GM19023 (cell line): Measurements from ENCODE around the gene ELAVL2.

ENCODE experiments used
- ATAC-seq: cut with Tn5 transposase; IDR thresholded peaks from one replicate; pipeline ENCODE4 v1.9.1; 2021; ENCODE audit warnings: mild to moderate bottlenecking, moderate library complexity; ENCODE audit not compliant: unreplicated experiment

ELAVL2 gene

DNA sequence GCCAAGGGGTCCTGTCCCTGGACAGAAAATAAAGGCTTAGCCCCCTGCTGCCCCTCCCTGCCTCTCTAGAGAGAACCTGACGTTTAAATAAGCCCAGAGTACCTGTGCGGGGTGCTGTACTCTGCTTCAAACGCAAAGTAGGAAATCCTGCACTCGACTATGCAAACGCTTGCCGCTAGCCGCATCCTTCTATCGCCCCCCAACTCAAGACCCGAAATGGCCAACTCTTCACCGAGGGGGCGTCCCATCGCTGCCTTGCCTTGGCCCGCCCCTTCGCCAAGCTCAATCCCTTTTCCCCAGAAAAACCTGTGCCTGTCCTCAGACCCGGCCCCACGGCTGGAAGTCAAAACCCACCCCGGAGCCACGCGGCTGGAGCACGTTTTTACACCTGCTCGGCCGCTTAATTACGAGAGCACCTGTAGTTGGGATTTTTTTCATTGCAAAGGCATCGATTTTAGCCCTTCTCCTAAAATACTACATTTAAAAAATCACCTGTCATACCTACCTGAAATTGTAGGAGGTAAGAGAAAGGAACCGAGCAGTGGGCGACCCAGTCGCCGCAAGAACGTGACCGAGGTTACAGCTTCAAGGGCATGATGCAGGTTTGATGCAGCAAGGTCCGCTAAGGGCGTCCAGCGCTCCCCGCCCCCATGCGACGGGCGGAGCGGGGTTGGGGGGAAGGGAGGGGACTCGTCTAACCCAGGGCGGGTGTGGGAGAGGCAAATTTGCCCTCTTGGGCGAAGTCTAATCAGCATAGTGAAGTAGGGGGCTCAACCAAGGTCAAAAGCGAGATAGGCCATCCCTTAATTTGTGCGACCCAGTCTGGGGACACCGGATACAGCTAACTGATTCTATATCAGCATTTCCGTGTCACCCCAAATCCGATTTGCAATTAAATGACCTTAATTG, 3.5 kb downstream of the ELAVL2 start:
- no peak for ATAC-seq

DNA sequence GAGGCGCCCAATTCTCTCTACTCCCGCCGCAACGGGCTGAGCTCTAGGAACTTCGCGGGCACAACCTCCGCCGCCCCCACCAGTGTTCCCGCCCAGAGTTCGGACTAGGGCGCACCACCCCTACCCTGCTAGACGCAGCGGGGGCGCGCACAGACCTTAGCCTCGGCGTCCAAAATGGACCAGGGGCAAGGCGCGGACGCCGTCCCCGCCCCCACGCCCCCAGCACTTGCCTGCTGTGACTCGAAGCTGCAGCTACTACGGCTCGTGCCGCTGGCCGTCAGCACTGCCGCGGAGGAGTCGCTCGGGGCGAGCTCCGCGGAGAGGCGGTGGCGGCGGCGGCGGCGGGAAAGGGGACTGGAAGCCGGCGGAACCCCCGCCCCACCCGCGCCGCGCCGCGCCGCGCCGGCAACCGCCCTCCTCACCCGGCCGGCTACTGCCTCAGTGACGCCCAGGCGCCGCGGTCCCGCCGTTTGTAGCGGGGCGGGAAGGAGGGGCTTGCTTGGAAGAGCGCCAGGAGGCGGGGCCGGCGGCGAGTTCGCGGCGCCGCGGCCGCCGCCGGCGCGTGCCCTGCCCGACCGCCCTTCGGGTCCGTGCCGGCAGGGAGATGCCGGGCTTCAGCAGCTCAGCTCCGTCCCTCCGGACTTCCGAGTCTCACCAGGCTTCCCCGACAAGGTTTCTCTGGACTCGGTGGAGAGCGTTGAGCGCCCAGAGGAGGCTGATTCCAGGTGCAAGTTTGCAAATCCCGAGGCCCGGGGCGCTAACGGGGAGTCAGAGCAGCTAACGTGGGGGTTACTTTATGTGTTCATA, 4.5 kb downstream of the ELAVL2 start:
- no peak for ATAC-seq

DNA sequence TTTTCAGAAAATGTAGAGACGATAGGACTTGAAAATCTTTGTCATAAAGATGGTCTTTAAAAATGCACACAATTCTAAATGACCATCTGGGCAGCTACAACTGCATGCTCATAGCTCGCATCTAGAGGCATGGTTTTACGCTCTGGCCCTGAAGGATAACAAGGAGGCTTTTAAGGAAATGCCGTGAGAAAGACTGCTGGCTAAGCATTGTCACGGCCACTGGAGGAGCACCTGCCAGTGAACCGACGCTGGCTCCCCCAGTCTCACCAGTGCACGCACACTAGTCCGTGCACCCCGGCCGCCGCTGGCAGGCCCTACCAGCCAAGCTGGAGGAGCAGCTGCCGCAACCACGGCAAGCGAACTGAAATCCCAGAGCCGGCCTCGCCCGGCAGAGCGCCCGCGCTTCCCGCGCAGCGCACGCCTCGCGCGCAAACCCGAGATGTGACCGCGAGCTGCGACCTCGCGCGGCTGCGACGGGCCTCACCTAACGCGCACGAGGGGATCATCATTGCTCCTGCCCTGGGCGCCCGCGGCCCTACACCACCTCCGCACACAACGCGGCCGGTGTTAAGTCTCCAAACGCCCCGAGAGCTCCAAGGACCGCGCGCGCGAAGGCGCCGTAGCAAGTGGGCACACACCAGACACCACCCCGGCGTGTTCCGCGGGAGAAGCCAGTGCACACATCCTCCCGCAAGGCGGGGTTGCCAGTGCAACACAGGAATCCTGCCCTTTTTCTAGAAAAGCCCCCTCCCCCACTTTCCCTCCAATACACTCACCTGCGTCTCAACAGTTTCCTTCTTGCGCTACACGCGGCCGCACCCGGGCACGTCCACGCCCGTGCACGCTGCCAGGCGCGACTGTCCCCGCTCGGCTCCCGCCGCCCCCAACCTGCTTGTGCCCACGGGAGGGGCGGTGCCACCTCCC, 5.3 kb downstream of the ELAVL2 start:
- ATAC-seq = no peak

DNA sequence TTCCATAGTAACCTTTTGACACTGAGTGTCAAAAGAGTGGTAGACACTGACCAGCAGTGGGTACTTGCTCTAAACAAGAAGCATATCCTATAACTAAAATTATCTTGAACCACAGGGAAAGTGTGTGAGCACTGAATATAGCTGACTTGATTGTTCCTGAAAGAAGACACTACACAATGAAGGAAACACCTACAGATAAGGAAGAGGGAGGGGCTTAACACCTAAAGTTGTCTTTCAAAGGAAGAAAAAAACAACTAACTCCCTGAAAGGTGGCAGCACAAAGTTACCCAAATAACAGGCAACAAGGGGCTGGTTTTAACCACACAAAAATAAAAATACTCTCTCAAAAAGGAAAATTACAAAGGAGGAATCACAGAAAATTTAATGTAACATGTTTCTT, 6.6 kb downstream of the ELAVL2 start:
- ATAC-seq = no peak

DNA sequence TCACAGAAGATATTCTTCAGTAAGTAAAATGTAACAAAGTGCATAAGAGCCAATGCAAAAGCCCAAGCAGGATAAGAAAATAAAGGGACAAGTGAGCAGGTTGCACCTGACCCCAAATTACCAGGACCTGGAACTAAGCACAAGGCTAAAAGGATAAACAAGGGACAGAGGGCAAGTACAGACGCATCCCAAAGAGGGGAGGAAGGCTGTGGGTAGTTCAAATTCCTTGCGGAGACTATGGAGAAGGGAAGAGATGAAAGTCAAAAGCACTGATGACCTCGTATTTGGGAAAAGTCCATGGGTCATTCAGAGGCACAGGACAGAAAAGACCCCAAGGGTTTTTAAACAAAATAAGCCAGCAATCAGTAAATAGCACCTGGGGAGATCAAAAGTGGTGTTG, 11.8 kb downstream of the ELAVL2 start:
- no peak for ATAC-seq

DNA sequence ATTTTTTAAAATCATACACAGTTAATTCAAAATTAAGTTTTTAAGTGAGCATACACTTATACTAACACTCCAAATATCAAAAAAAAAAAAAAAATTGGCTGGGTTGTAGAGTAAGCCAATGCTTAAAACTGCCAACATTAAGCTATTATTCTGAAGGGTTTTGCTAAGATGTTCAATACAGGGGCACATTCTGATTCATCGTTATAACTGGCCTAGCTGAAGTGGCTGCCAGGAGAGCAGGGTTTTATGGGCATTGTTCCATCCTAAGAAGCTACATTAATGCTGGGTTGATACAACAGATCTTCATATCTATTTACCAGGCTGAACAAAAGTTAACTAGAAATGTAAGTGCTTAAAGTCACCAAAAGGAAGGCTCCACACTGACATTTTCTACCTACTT, 13.4 kb downstream of the ELAVL2 start:
- no peak for ATAC-seq

DNA sequence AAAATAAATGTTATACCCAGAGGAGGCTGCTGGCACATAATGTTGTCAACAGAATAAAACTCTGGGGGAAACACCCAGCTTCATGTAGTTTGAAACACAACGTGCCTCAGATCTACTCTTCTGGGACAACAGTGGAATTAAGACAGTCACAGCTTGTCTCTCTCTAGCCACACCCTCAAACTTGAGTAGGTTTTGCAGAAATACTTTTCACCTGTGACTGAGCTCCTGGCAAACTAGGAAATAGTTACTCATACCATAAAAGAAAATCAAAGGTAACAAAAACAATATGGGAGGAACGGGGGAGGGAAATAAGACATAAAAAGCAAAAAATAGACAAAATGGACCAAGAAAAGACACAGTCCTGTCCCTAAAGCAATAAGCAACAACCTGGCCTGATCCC, 14.4 kb downstream of the ELAVL2 start:
- no peak for ATAC-seq

DNA sequence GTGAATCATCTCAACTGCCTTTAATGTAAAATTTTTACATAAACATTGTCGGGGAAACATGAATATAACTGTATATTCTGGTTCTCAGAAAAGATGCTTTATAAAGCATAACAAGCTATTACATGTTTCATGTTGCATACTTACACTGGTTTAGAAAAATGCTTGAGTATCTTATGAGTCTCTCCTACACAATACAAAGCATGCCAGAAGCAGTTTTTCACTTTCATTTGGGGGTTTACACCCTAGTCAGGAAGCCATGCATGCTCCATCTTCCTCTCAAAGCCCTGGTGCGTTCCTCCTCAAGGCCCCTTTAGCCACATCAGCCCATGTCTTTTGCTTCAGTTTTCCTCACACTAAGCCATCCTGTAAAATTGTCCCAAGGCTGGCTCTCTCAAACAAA, 22.8 kb downstream of the ELAVL2 start:
- ATAC-seq = no peak

DNA sequence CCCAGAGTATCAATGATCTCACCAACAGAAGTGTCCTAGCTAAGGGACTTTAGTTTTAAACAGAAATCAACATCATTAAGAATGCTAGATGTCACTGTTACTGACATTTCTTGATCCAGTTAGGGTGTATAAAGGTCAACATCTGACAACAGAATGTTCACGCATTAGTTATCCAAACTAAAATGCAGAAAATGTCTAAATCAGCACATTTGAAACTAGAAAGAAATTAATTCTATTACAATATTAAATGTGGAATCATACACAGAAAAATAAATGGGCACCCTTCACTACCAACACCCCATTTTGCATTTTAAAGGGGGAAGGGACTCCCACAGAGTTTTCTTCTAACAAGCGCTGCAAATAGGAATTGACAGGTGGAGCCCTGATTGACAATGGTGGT, 24.5 kb downstream of the ELAVL2 start:
- no peak for ATAC-seq

DNA sequence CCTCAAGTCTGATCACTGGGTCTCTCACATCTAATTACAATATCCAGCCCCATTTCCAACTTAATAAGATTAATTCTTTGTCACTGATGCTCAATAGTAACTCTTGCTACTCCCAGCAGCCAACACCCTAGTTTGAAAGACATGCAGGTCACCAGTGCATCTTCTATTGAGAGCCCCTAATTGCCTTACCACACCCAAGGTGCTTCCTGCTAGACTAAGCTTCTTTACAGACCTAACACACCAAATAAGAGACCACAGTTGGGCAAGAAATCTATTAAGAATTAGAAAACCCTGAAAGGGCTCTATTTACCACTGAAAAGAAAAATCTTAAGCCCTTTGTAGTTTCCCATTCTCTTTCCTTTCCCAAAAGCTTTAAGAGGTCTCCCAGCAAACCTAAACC, 26.5 kb downstream of the ELAVL2 start:
- ATAC-seq = no peak

DNA sequence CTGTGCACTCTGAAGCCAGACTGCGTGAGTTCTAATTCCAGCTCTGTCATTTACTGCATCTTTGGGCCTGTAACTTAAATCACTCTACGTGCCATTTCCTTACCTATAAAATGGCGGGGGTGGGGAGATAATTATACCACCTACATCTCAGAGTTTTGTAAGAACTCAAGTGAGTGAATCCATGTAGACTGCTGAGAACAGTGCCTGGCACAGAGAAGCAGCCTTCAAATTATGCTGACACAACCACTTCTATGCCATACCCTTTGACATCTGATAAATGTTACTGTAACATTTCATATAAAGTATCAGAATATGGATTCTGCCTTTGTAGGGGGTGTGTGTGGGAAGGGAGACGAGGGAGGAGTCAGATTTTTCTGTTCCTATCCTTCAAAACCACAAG, 27.7 kb downstream of the ELAVL2 start:
- no peak for ATAC-seq

DNA sequence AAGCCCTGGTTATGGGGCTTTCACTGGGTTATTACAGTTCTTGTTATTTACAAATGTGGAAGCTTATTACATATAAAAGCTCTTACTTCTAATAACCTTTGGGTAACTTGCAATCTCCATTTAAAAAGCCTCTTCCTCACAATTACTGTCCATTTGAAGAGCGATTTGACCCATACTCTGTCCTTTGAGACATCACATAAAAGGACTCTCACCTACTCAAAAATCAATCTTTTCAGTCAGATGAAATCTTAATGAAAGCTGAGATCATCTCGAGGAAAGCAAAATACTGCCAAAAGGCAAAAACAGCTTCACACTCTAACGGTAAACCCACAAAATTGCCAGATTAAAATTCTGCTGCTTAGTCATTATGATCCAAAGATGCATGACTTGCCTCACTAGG, 29.8 kb downstream of the ELAVL2 start:
- ATAC-seq = no peak

DNA sequence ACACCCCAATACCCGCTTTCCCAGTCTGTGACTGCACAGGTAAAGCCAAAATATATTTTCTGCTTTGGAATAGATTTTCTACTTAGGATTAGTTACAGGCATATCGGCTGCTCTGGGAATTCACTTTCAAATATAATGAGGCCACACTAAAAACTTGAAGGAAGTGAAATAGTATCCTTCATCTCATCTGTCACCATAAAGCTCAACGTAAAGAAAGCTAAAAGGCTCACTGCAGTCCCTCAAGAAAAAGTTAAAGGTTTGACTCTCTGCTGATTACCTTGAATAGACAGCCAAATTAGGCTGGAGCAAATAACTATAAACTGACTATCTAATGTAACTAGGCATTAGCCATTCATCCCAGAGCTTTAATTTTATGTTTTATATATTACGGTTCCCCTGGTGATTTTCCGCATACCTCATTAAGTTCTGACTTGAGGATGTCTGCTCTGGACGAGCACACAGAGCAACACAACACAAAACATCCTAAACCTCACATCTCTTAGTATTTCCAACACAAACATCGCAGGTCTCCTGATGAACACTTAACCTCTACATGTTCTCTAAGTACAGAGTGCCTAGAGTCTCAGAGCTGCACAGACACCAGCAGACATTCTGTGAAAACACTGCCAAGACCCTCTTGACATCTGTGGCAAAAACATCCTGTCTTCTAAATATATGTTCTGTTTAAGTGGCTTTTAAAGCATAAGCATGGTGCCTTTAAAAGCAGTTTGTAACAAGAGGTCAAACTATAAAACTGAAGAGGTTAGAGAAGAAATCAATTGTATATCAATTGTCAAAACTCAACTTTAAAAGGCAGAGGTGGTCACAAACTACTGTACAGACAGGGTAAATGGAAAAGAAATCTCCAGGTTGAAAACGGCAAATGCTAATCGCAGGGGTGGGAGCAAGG, 35.4 kb downstream of the ELAVL2 start:
- ATAC-seq = no peak

DNA sequence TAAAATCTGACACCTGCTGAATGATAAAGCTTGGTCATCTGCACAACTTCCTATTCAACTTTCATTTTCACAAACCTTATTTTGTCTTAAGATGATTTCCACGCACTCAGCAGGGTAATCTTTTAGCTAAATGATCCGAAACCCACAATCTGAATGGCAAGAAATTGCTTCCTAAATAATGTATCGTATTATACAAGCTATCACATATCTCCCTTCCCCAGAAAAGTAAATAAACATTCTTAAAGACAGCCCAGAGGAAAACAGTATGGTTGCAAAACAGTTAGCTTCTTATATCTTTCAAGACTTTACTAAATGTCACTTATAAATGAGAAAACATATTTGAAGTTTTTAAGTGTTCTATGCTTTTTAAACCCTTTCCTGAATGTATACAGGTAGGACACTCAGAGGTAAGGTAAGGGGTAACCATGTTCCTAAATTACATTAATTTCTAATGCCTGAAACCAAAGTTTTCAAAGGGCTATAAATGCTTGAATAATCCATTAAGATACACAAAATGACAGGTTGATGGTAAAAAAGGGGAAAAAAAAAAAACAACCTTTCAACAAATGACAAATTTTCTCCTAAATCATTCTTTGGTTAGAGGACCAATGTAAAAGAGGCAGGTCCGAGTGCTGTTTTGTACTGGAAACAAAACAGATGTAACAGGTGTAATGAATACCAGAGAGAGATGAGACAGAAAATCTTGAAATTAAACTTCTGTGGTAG, 36.3 kb downstream of the ELAVL2 start:
- no peak for ATAC-seq

DNA sequence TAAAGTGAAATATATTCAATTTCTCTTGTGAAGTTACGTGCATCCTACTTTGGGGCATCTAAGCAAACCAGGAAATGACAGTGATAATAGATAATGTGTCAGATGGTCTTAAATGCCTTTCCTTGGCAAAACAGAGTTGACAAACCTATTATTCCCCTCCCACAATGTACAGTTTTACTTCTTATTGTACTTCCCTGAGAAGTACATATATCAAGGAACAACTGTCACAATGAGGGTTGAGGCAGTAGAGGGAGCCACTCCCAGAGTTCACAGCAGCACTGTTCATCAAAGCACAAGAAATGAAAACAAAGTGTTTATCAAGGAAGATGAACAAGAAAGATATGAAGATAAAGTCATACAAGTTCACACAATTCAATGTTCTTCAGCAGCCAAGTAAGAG, 41.1 kb downstream of the ELAVL2 start:
- ATAC-seq = no peak

DNA sequence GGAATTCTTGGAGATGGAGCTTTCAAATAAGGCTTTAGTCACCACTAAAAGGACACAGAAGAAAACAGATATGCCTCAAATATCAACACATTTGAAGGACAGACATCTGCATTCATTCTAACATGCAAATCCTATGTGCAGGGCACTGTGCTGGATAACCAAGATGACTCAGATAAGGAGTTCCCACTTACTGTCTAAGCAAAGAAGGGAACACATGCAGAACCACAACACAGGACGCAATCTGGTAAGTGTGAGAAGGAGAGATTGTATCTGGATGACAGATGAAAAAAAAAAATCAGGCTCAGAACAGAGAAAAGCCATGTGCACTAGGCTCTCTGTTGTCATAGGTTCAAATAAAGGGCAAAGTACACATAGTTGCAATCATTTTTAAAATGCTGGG, 42.5 kb downstream of the ELAVL2 start:
- ATAC-seq = no peak

DNA sequence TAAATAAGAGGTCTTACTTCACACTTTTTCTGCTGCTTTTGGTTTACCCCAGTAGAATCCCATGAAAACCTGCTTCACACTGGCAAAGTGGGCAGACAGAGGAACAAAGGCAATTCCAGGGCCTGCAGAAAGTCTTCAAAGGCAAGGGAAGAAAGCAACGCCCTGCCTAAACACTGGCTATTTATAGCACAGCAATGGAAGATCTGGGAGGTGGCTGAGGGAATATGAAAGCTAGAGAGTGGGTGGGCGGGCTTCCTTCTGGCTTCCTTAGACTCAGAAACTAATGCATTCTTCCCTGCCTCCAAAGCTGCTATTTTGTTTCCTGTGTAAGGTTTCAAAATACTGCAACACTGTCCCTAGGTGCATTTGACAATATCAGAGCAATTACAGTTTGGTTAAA, 46.8 kb downstream of the ELAVL2 start:
- ATAC-seq = no peak

DNA sequence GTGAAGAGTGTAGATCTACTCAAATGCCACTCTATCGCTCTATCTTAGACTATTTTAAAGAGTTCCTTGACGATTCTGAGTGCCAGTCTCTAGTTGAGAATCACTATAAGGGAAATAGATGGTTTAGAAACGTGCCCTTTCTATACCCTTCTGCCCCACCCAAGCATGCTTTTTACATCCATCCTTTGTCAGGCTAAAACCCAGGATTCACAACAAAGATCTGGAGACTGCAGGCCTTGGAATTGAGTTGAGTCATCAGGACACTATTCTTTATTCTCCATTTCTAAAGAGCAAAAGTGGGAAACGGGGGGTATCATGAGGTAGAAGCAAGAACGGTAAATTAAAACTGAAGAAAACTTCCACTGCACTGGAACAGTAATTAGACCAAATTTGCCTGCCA, 48.7 kb downstream of the ELAVL2 start:
- ATAC-seq = no peak

DNA sequence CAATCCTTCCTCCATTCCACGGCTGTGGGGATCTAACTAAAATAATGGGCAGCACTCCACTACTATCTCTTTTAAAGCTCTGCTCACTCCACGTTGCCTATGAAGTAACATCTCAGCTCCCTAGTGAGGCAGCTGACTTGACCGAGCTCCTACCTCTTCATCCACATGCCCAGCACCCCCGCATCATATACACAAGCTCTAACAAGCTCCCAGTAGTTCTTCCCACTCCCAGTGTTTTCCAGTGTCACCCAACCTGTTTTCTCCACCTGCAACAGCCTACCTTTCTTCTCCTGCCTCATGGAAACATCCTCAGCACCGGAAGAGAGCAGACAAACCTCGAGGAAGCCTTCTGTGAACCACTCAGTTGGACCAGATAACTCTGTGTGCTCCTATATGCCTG, 50.5 kb downstream of the ELAVL2 start:
- no peak for ATAC-seq
